IMR-90 (cell line): ENCODE results near the gene RBFOX2. TPM values are rescaled to one million over a fixed set of nuclear protein-coding genes. Genes with fewer than 3 reads are reported as not detected.

Experiments
- ATAC-seq: fragments of 200-7000 bp; cut with Tn5 transposase; 2 replicates; pipeline ENCODE4 v1.9.1; 2020; ENCODE audit warnings: low read depth, mild to moderate bottlenecking, moderate library complexity
- BruUV-seq: library from RNA; stranded (reverse); fragments of 400-500 nt; replicated peaks from 2 replicates; lab custom pipeline; 2021; lab: Mats Ljungman, UMichigan
- CTCF ChIA-PET: fragments of 300-600 bp; formaldehyde crosslinking; extraction: SDS; loops from one replicate; lab custom pipeline; 2021; ENCODE audit warnings: antibody characterized with exemption; lab: Yijun Ruan, JAX
- POLR2A ChIA-PET: fragments of 300-600 bp; sonication (Branson Sonifier 250); formaldehyde crosslinking; loops from one replicate; lab custom pipeline; 2022; ENCODE audit warnings: antibody characterized with exemption; ENCODE audit not compliant: unreplicated experiment; lab: Charles Lee
- DNase-seq: peaks from one replicate; pipeline ENCODE4 v3.0.0; 2013
- H2AFZ ChIP-seq: replicated peaks from 2 replicates; pipeline ENCODE3; 2013; ENCODE audit warnings: low read length, mild to moderate bottlenecking; ENCODE audit not compliant: poor library complexity
- H2AK5ac ChIP-seq: 2 replicates; pipeline ENCODE4 v1.6.1; 2013; ENCODE audit warnings: low read depth, low read length, inconsistent platforms
- H2AK9ac ChIP-seq: replicated peaks from 2 replicates; pipeline ENCODE3; 2013; ENCODE audit warnings: mild to moderate bottlenecking, low read depth, low read length, moderate library complexity; ENCODE audit not compliant: poor library complexity
- H2BK120ac ChIP-seq: 2 replicates; pipeline ENCODE4 v1.6.1; 2013; ENCODE audit warnings: low read depth, low read length, inconsistent platforms
- H2BK15ac ChIP-seq: 3 replicates; pipeline ENCODE4 v1.6.1; 2013; ENCODE audit warnings: low read depth, low read length, inconsistent platforms
- H2BK20ac ChIP-seq: 2 replicates; pipeline ENCODE4 v1.6.1; 2013; ENCODE audit warnings: low read depth, mild to moderate bottlenecking, inconsistent platforms, low read length, moderate library complexity
- H2BK5ac ChIP-seq: 2 replicates; pipeline ENCODE4 v1.6.1; 2013; ENCODE audit warnings: mild to moderate bottlenecking, low read depth, low read length, inconsistent platforms; ENCODE audit not compliant: poor library complexity, severe bottlenecking
- H3K14ac ChIP-seq: replicated peaks from 2 replicates; pipeline ENCODE4 v1.6.1; 2013; ENCODE audit warnings: low read depth, low read length, inconsistent platforms
- H3K18ac ChIP-seq: 2 replicates; pipeline ENCODE4 v1.6.1; 2013; ENCODE audit warnings: low read depth, low read length, control low read depth
- H3K23ac ChIP-seq: 2 replicates; pipeline ENCODE4 v1.6.1; 2013; ENCODE audit warnings: low read depth, low read length, inconsistent platforms
- H3K27ac ChIP-seq: 2 replicates; pipeline ENCODE4 v1.5.1; 2013; ENCODE audit warnings: mild to moderate bottlenecking, control low read depth, low read length; ENCODE audit not compliant: insufficient read depth
- H3K27me3 ChIP-seq: 2 replicates; pipeline ENCODE4 v1.6.1; 2013; ENCODE audit warnings: low read length; ENCODE audit not compliant: control insufficient read depth, insufficient read depth
- H3K36me3 ChIP-seq: 2 replicates; pipeline ENCODE4 v1.6.1; 2013; ENCODE audit warnings: low read length, mixed read lengths; ENCODE audit not compliant: control insufficient read depth, insufficient read depth
- H3K4ac ChIP-seq: 2 replicates; pipeline ENCODE4 v1.6.1; 2013; ENCODE audit warnings: low read depth, low read length, inconsistent platforms
- H3K4me1 ChIP-seq: 2 replicates; pipeline ENCODE4 v1.6.1; 2013; ENCODE audit warnings: low read length, mixed read lengths; ENCODE audit not compliant: control insufficient read depth, insufficient read depth
- H3K4me2 ChIP-seq: 2 replicates; pipeline ENCODE4 v1.6.1; 2013; ENCODE audit warnings: low read depth, mild to moderate bottlenecking, control low read depth, low read length, moderate library complexity
- H3K4me3 ChIP-seq: 2 replicates; pipeline ENCODE4 v1.5.1; 2013; ENCODE audit warnings: low read depth, mild to moderate bottlenecking, control low read depth, low read length, moderate library complexity; ENCODE audit not compliant: insufficient read depth
- H3K56ac ChIP-seq: 2 replicates; pipeline ENCODE4 v1.6.1; 2013; ENCODE audit warnings: low read length, inconsistent platforms; ENCODE audit not compliant: insufficient read depth; ENCODE audit errors: extremely low read depth
- H3K79me1 ChIP-seq, 2 experiments: 2 replicates each; pipeline ENCODE4 v1.6.1; 2013; ENCODE audit warnings: low read length in 2 of 2, inconsistent platforms in 1 of 2, low read depth in 1 of 2
- H3K9ac ChIP-seq: 2 replicates; pipeline ENCODE4 v1.6.1; 2013; ENCODE audit warnings: low read depth, low read length, control low read depth
- H3K9me1 ChIP-seq: 2 replicates; pipeline ENCODE4 v1.6.1; 2013; ENCODE audit warnings: low read length, inconsistent platforms; ENCODE audit not compliant: insufficient read depth
- H3K9me3 ChIP-seq: 2 replicates; pipeline ENCODE4 v1.6.1; 2013; ENCODE audit warnings: low read length; ENCODE audit not compliant: control insufficient read depth, insufficient read depth
- H4K20me1 ChIP-seq: 2 replicates; pipeline ENCODE4 v1.6.1; 2013; ENCODE audit warnings: low read length, inconsistent platforms; ENCODE audit not compliant: insufficient read depth
- H4K5ac ChIP-seq: 2 replicates; pipeline ENCODE4 v1.6.1; 2013; ENCODE audit warnings: mild to moderate bottlenecking, low read depth, low read length, control low read depth
- H4K8ac ChIP-seq, 2 experiments: 2 replicates each; pipeline ENCODE4 v1.6.1; 2013; ENCODE audit warnings: low read depth in 2 of 2, low read length in 2 of 2, control low read depth in 1 of 2, inconsistent platforms in 1 of 2
- H4K91ac ChIP-seq: 2 replicates; pipeline ENCODE4 v1.6.1; 2013; ENCODE audit warnings: low read depth, low read length, inconsistent platforms; ENCODE audit not compliant: insufficient read depth
- FOS ChIP-seq: fragments of 150-350 bp; IDR thresholded peaks from 2 replicates; pipeline ENCODE4 v1.6.1; 2016; ENCODE audit warnings: low read depth, low read length
- MAZ ChIP-seq: IDR thresholded peaks from 2 replicates; pipeline ENCODE4 v1.6.1; 2012; ENCODE audit warnings: low read depth, mild to moderate bottlenecking, low read length, improper control_type of control experiment, moderate library complexity, borderline replicate concordance
- MXI1 ChIP-seq: IDR thresholded peaks from 2 replicates; pipeline ENCODE4 v1.6.1; 2012; ENCODE audit warnings: low read depth, mild to moderate bottlenecking, low read length, moderate library complexity, borderline replicate concordance
- RAD21 ChIP-seq: IDR thresholded peaks from 2 replicates; pipeline ENCODE4 v1.6.1; 2012; ENCODE audit warnings: low read length, improper control_type of control experiment
- RCOR1 ChIP-seq: IDR thresholded peaks from 2 replicates; pipeline ENCODE4 v1.6.1; 2012; ENCODE audit warnings: mild to moderate bottlenecking, low read length, improper control_type of control experiment; ENCODE audit not compliant: insufficient replicate concordance
- RFX5 ChIP-seq: IDR thresholded peaks from 2 replicates; pipeline ENCODE4 v1.8.0; 2012; ENCODE audit warnings: low read depth, mild to moderate bottlenecking, low read length, moderate library complexity
- SMC3 ChIP-seq: fragments of 150-350 bp; IDR thresholded peaks from 2 replicates; pipeline ENCODE4 v1.6.1; 2016; ENCODE audit warnings: low read depth, mild to moderate bottlenecking, antibody characterized with exemption, low read length, moderate library complexity
- WGBS, 2 experiments: methylation state at CpG; one replicate each; pipeline versions ENCODE4 v1.1.5 to v1.1.7; 2013; ENCODE audit warnings: missing lambda C conversion rate in 2 of 2; ENCODE audit not compliant: insufficient read length in 1 of 2; ENCODE audit errors: extremely low coverage in 2 of 2; 5-methylcytosine and 5-hydroxymethylcytosine counted together
- dilution Hi-C: fragments of 300-500 bp; cut with HindIII; formaldehyde crosslinking; loops from one replicate; pipeline ENCODE4 v1.14.3; 2018; ENCODE audit warnings: low sequenced_read_pairs; ENCODE audit not compliant: unreplicated experiment
- in situ Hi-C: fragments of 300-500 bp; cut with MboI; formaldehyde crosslinking; loops from 3 replicates; pipeline ENCODE4 v1.14.3; 2019; ENCODE audit warnings: low sequenced_read_pairs, inconsistent platforms, mixed read lengths
- intact Hi-C: fragments of 100-400 bp; cut with micrococcal nuclease; formaldehyde crosslinking; loops from 2 replicates; pipeline ENCODE4 v1.10.0; 2022
- polyA plus RNA-seq, 3 experiments: library from polyadenylated mRNA; depleted of rRNA; stranded (reverse); fragments of >200 nt; gene quantifications; 2 replicates each; pipeline ENCODE4 v1.2.3, GENCODE V29; 2012; ENCODE audit warnings: low replicate concordance in 1 of 3
- total RNA-seq: library from RNA; depleted of rRNA; stranded (reverse); fragments of >200 nt; gene quantifications from 2 replicates; pipeline ENCODE4 v1.2.3, GENCODE V29; 2012
- TF ChIP-seq, protein P1 (sequence below): conservative IDR thresholded peaks from 2 replicates; pipeline ENCODE4 v1.5.1; 2012; ENCODE audit warnings: mild to moderate bottlenecking, low read depth, low read length, improper control_type of control experiment

RBFOX2 gene
- total and polyA plus RNA-seq, 2 of the 4 experiments (the other 2 are of a cell fraction) = 146 to 178 TPM

DNA sequence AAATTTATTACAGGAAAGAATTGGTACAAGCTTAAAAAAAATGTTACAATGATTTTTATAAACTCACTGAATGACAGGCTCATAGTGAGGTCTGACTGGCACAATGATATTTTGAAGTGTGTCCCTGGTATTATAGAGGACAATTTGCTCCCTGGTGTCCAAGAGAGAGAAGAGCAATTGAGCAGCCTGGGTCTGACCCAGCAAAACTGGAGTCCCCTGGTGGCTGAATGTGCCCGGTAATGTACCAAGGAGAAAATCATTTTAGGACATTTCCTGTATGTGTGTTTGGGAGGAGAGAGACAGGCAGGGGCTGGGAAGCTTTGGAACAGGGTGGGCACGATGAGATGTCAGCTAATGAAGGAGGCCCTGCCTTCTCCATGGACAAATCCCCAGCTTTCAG is 185.7 kb downstream of the RBFOX2 start:
- CTCF ChIA-PET = interaction anchor here (0.6 kb wide), 1 partner anchor 157 kb away, joined by 3 read pairs; no protein-coding TSS in a partner anchor
- no peak for TF ChIP-seq MXI1
- TF ChIP-seq, protein P1, sequence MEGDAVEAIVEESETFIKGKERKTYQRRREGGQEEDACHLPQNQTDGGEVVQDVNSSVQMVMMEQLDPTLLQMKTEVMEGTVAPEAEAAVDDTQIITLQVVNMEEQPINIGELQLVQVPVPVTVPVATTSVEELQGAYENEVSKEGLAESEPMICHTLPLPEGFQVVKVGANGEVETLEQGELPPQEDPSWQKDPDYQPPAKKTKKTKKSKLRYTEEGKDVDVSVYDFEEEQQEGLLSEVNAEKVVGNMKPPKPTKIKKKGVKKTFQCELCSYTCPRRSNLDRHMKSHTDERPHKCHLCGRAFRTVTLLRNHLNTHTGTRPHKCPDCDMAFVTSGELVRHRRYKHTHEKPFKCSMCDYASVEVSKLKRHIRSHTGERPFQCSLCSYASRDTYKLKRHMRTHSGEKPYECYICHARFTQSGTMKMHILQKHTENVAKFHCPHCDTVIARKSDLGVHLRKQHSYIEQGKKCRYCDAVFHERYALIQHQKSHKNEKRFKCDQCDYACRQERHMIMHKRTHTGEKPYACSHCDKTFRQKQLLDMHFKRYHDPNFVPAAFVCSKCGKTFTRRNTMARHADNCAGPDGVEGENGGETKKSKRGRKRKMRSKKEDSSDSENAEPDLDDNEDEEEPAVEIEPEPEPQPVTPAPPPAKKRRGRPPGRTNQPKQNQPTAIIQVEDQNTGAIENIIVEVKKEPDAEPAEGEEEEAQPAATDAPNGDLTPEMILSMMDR = peak; percentile 60
- no peak for TF ChIP-seq MAZ
- TF ChIP-seq RCOR1 = no peak
- TF ChIP-seq FOS = no peak
- TF ChIP-seq RAD21 = peak; percentile 56
- no peak for TF ChIP-seq RFX5
- peak; percentile 49 for TF ChIP-seq SMC3

More for the DNA sequence above, 185.7 kb downstream of the RBFOX2 start:
- no TSS peak for BruUV-seq
- Histone ChIP-seq H2AK9ac (no peak overlapping the region), H3K27ac (no peak overlapping the region), H2AFZ (no peak overlapping the region), H3K36me3 (no peaks in the 10 kb centered on the region), H3K9me3 (no peaks in the 10 kb centered on the region), H3K14ac (peak overlapping the region; percentile 47; the same call in 1 of the 2 replicates), H4K20me1 (peaks cover 24% of the 10 kb centered on the region; the same call in 1 of the 2 replicates), H3K18ac (no peak overlapping the region), H3K79me1 (peaks cover 17 to 51% of the 10 kb centered on the region in 2 experiments; a peak in 3 of 4 replicates), H2BK15ac (0 out of 3 replicates have a peak overlapping the region, but pooled peaks have one; percentile 32), H3K9ac (no peak overlapping the region), H2BK5ac (no peak overlapping the region), H2AK5ac (0 out of 2 replicates have a peak overlapping the region, but pooled peaks have one; percentile 45), H2BK120ac (no peak overlapping the region), H3K23ac (no peak overlapping the region; the same call in 1 of the 2 replicates), H4K5ac (no peak overlapping the region), H3K27me3 (no peaks in the 10 kb centered on the region), H3K9me1 (peaks cover 4% of the 10 kb centered on the region; the same call in 1 of the 2 replicates), H3K4ac (no peak overlapping the region), H3K4me2 (peak overlapping the region; percentile 44; the same call in 1 of the 2 replicates), H4K91ac (no peak overlapping the region), H3K4me1 (peaks cover 5% of the 10 kb centered on the region), H4K8ac (peak overlapping the region in 1 of 2 experiments; percentile 36; a peak in 1 of 4 replicates), H3K4me3 (no peak overlapping the region), H2BK20ac (no peak overlapping the region), H3K56ac (no peak overlapping the region)
- intact Hi-C loops (no loop called here), in situ Hi-C loops (no loop called here), dilution Hi-C loops (no loop called here)
- 0 out of 2 replicates have a peak, but pooled peaks have one; percentile 18 for ATAC-seq
- 20% methylated on average over 1 of the region's 2 CpGs; no CpG with 5 or more reads in 1 of the 2 experiments for WGBS, 2 experiments
- DNase-seq = peak; percentile 36
- POLR2A ChIA-PET = no interaction called here
